ENCODE measurements around the gene STON1.

DNA sequence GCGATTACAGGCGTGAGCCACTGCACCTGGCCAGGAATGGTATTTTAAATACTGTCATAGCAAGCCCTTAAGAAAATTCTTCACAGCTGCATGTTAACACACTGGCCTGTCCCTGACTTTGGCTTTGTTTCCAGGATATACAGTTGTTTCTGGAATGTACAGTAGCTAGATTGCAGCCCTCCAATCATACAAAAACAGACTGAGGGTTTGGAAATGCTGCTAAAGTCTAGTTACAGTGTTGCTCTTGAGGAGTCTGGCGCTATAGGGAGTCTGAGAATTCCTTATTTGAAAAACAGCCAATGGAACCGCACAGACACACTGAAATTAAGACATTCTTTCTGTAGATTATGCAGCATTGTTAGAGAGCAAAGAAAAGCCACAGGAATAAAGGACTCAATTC lies 37.7 kb downstream of the STON1 start:
- TF ChIP-seq, protein P1, sequence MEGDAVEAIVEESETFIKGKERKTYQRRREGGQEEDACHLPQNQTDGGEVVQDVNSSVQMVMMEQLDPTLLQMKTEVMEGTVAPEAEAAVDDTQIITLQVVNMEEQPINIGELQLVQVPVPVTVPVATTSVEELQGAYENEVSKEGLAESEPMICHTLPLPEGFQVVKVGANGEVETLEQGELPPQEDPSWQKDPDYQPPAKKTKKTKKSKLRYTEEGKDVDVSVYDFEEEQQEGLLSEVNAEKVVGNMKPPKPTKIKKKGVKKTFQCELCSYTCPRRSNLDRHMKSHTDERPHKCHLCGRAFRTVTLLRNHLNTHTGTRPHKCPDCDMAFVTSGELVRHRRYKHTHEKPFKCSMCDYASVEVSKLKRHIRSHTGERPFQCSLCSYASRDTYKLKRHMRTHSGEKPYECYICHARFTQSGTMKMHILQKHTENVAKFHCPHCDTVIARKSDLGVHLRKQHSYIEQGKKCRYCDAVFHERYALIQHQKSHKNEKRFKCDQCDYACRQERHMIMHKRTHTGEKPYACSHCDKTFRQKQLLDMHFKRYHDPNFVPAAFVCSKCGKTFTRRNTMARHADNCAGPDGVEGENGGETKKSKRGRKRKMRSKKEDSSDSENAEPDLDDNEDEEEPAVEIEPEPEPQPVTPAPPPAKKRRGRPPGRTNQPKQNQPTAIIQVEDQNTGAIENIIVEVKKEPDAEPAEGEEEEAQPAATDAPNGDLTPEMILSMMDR (IDR thresholded peaks at IDR 0.05; ENCODE audit: low read length), result no peak
- TF ChIP-seq EZH2 (optimal IDR thresholded peaks at IDR 0.05; ENCODE audit: low read depth, low read length) (no peak), EZH2phosphoT487 (IDR thresholded peaks at IDR 0.05; ENCODE audit: low read length) (no peak)

Data from MM.1S (cell line).